AG04449 (cell line): Measurements from ENCODE around the gene CHCHD3.

ENCODE experiments used
- CTCF ChIA-PET: fragments of 350-600 bp; formaldehyde crosslinking; extraction: SDS; loops from one replicate; lab custom pipeline; 2021; ENCODE audit warnings: antibody characterized with exemption; lab: Yijun Ruan, JAX
- POLR2A ChIA-PET: fragments of 400-600, 350-600 bp; formaldehyde crosslinking; extraction: SDS; loops from one replicate; lab custom pipeline; 2020; ENCODE audit warnings: antibody characterized with exemption, inconsistent platforms; lab: Yijun Ruan, JAX
- DNase-seq: peaks from one replicate; pipeline ENCODE4 v3.0.0-alpha.2; 2010; ENCODE audit warnings: low read depth, low spot score
- H3K4me3 ChIP-seq: 2 replicates; pipeline ENCODE4 v1.5.1; 2011; ENCODE audit warnings: low read depth, mild to moderate bottlenecking, control low read depth, low read length
- TF ChIP-seq, protein P1 (sequence below): IDR thresholded peaks from one replicate; pipeline ENCODE4 v1.5.1; 2011; ENCODE audit warnings: mild to moderate bottlenecking, moderate library complexity, low read length, control low read depth, inconsistent platforms; ENCODE audit not compliant: insufficient read depth; ENCODE audit errors: missing control alignments

Gene CHCHD3

DNA sequence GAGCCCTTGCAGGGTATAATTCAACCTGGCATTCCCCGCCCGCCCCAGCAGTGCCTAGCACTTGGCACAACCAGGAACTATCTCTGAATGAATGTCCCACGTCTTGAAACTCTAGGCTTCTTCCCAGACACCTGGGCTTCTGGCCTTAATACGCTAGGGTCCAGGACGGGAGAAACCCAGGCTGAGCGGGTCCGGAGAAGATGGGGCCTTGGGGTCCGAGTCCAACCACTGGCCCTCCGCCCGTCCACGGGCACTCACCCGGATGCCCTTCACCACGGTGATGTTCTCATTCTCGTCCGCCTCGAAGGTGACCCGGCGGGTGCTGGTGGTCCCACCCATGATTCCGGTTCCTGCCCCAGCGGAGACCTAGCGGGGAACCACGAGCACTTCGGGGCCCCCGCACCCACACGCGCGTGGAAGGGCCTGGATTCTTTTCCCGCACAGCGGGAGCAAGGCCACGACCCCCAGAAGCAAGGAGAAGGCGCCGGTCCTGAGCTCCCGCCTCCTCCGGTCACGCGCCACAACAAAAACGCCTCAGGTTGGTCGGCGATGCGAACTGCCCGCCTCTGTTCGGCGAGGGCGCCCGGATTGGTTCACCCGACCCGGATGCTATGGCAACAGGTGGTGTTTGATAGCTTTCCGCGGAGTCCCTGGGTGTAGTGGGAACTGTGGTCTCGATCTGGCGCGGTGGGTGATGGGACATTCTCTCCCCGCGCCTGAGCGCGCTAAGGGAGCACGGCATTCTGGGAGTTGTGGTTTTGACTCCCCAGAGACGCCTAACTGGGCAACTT, at the start of gene CHCHD3:
Gene CHCHD3 (minus strand): TSS at position 492 of the 791 bp plus-strand sequence. CDS start 153 bp downstream, at position 339.
- ChIA-PET POLR2A (interaction anchor here (0.8 kb wide), 1 partner anchor 299 kb away, joined by 3 read pairs; no protein-coding TSS in a partner anchor), CTCF (no interaction called here)
- DNase-seq, result peak; percentile 87
- peak within 1 kb of the TSS; percentile 84 for H3K4me3 ChIP-seq
- TF ChIP-seq, protein P1, sequence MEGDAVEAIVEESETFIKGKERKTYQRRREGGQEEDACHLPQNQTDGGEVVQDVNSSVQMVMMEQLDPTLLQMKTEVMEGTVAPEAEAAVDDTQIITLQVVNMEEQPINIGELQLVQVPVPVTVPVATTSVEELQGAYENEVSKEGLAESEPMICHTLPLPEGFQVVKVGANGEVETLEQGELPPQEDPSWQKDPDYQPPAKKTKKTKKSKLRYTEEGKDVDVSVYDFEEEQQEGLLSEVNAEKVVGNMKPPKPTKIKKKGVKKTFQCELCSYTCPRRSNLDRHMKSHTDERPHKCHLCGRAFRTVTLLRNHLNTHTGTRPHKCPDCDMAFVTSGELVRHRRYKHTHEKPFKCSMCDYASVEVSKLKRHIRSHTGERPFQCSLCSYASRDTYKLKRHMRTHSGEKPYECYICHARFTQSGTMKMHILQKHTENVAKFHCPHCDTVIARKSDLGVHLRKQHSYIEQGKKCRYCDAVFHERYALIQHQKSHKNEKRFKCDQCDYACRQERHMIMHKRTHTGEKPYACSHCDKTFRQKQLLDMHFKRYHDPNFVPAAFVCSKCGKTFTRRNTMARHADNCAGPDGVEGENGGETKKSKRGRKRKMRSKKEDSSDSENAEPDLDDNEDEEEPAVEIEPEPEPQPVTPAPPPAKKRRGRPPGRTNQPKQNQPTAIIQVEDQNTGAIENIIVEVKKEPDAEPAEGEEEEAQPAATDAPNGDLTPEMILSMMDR, result no peak

DNA sequence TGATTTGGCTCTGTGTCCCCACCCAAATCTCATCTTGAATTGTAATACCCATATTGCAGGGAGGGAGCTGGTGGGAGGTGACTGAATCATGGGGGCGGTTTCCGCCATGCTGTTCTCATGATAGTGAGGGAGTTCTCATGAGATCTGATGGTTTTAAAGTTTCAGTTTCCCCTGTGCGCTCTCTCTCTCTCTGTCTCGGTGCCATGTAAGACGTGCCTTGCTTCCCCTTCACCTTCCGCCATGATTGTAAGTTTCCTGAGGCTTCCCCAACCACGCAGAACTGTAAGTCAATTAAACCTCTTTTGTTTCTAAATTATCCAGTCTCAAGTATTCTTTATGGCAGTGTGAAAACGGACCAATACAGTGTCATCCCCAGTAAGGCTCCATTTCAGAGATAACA, 48.3 kb upstream of the CHCHD3 start:
- DNase-seq, result no peak
- ChIA-PET POLR2A (no interaction called here), CTCF (no interaction called here)
- no peak overlapping the region for H3K4me3 ChIP-seq
- TF ChIP-seq, protein P1, result no peak

DNA sequence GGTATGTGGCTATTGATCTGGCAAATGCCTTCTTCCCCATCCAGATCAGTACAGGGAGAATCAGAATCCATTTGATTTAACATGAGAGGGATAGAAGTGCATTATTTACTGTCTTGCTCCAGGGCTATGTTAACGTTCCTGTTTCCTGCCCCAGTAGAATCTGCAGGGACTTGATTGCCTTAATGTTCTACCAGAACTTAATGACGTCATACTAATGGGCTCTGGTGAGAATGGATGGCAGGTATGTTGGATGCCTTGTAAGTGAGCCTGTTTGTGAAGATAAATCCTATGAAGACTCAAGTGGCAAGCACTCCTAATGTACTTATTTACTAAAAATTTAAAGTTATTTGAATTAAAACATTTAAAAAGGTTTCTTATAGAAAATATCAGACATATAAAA, 44.5 kb upstream of the CHCHD3 start:
- POLR2A ChIA-PET, result no interaction called here
- CTCF ChIA-PET, result no interaction called here
- TF ChIP-seq, protein P1, result no peak
- no peak for DNase-seq
- no peak overlapping the region for H3K4me3 ChIP-seq

DNA sequence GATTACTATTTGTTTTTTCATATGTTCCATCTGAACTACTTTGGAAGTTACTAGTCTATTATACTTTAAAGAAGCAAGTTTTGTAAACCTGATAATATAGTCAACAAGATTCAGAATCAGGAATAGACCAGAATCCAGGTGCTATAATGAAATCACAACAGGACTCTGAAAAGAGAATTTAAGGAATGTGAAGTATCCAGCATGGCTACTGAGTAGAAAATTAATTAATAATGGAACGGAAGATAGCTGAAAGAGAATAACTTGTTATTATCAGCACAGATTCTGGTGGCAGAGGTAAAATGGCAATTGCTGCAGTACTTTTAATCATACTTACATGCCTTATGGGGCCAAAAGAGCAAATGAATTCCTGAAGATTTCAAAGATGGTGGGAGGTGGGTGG, 43.1 kb upstream of the CHCHD3 start:
- H3K4me3 ChIP-seq, result no peak overlapping the region
- no peak for DNase-seq
- POLR2A ChIA-PET, result no interaction called here
- CTCF ChIA-PET, result no interaction called here
- TF ChIP-seq, protein P1, result no peak

DNA sequence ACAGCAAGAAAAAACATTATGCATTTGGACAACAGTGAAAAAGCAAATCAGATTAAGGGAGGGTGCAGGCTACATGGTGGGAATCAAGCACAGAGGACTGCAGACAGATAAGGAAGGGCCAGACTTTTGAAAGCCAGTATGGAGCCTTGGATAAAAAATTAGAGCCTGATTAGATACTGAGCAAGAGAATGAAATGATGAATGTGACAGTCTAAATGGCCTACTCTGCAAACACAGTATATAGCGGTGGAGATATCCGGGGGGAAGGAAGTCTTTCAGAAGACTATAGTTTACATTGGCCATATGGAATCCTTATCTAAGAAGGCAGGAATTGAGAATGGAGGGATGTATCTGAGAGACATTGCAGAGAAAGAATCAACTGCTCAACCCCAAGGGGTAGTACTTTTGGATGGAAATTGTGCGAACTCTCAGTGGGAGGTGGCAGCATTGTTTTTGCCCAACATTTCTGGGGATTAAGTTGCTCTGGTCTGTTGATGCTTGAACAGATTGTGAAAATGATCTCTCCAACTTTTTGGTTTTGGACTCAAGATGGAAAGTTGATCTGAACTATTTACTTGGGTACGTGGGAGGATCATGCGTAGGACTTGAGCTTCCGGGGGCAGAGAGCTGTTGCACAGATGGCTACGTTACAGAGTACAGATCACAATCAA, 39.4 kb upstream of the CHCHD3 start:
- ChIA-PET POLR2A (no interaction called here), CTCF (no interaction called here)
- TF ChIP-seq, protein P1, result no peak
- no peak for DNase-seq
- no peak overlapping the region for H3K4me3 ChIP-seq

DNA sequence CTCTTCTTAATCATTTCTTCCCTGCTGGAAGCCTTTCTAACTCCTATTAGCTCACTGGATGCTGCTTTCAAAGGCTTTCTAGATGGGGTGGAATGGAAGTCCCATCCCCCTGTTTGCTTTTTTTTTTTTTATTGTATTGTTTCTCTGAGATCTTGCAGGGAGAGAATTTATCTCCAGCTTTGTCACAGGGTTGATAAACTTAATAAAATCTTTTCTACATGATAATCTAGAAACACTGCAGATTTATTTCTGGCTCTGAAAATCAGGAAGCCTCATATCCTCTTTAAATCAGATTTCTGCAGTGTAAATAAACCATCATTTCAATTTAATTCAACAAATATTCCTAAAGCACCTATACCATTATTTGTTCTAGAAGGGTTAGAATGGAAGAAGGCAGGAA, 37.2 kb upstream of the CHCHD3 start:
- POLR2A ChIA-PET, result no interaction called here
- H3K4me3 ChIP-seq, result no peak overlapping the region
- CTCF ChIA-PET, result no interaction called here

More for the DNA sequence above, 37.2 kb upstream of the CHCHD3 start:
- TF ChIP-seq, protein P1, result no peak
- no peak for DNase-seq
